Adipocyte (in vitro differentiated cells): Measurements from ENCODE around the gene DDN.

Experiments used
- DNase-seq: peaks from one replicate; pipeline ENCODE4 v3.0.0-alpha.2; 2015; ENCODE audit warnings: low read depth
- H3K27me3 ChIP-seq: replicated peaks from 2 replicates; pipeline ENCODE4 v1.7.0; 2013; ENCODE audit warnings: mild to moderate bottlenecking, low read length, moderate library complexity; ENCODE audit not compliant: control insufficient read depth, insufficient read depth
- H3K36me3 ChIP-seq: 2 replicates; pipeline ENCODE4 v1.7.0; 2013; ENCODE audit warnings: low read length, mild to moderate bottlenecking, moderate library complexity; ENCODE audit not compliant: control insufficient read depth, insufficient read depth, severe bottlenecking
- H3K4me1 ChIP-seq: 2 replicates; pipeline ENCODE4 v1.7.0; 2013; ENCODE audit warnings: mild to moderate bottlenecking, low read length, moderate library complexity; ENCODE audit not compliant: control insufficient read depth, insufficient read depth
- H3K4me3 ChIP-seq: 2 replicates; pipeline ENCODE4 v1.7.0; 2013; ENCODE audit warnings: mild to moderate bottlenecking, low read length, moderate library complexity
- H3K9ac ChIP-seq: 2 replicates; pipeline ENCODE4 v1.7.0; 2013; ENCODE audit warnings: mild to moderate bottlenecking, low read length, moderate library complexity
- H3K9me3 ChIP-seq: 2 replicates; pipeline ENCODE4 v1.7.0; 2013; ENCODE audit warnings: mild to moderate bottlenecking, low read length, moderate library complexity; ENCODE audit not compliant: control insufficient read depth

Gene DDN

DNA sequence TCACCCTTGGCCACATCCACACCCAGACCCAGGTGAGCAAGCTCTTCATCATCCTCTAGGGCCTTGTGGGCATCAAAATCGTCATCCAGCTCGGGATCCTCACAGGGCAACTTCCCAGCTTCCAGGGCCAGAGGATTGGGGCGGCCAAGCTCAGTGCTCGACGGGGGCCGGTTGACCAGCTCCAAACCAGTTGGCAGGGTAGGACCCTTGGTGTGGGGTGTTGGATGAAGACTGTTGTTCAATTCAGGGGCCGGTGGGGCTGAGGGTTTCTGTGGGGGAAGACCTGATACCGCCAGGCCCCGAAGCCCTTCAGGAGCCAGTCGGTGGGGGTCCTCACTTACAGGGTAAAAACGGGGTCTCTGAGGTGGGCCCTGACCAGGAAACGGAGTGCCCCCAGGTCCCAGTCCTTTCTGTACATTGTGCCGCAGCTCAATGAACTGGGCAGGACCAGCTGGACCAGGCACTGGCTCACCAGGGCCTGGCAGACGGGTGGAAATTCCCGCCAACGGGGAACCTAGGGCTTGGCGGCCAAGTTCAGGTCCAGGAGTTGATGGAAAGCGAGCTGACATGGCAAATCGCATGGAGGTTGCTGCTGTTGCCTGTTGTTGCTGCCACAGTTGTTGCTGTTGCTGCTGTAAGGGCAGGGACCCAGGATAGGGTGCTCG lies 39.2 kb upstream of the DDN start:
- Histone ChIP-seq H3K4me3 (no peak overlapping the region), H3K9me3 (no peaks in the 10 kb centered on the region), H3K36me3 (peaks cover 94% of the 10 kb centered on the region), H3K4me1 (no peaks in the 10 kb centered on the region), H3K27me3 (no peaks in the 10 kb centered on the region), H3K9ac (no peak overlapping the region)
- no peak for DNase-seq

DNA sequence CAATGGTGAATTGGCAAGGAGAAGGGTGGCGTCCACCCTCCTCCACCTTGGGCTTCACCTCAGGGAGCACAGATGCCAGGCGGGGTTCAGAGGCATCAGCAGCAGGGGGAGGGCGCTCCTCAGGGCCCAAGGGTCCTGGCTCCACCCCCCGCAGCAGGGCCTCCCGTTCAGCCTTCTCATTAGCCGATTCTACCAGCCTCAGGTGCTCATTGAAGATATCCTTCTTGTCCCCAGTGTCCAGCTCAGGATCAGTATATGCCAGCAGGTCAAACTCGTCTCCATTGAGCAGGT lies 38.7 kb upstream of the DDN start:
- H3K9ac ChIP-seq = no peak overlapping the region
- H3K27me3 ChIP-seq = no peaks in the 10 kb centered on the region
- no peak overlapping the region for H3K4me3 ChIP-seq
- H3K9me3 ChIP-seq = no peaks in the 10 kb centered on the region
- no peak for DNase-seq
- H3K4me1 ChIP-seq = no peaks in the 10 kb centered on the region
- peaks cover 94% of the 10 kb centered on the region for H3K36me3 ChIP-seq

DNA sequence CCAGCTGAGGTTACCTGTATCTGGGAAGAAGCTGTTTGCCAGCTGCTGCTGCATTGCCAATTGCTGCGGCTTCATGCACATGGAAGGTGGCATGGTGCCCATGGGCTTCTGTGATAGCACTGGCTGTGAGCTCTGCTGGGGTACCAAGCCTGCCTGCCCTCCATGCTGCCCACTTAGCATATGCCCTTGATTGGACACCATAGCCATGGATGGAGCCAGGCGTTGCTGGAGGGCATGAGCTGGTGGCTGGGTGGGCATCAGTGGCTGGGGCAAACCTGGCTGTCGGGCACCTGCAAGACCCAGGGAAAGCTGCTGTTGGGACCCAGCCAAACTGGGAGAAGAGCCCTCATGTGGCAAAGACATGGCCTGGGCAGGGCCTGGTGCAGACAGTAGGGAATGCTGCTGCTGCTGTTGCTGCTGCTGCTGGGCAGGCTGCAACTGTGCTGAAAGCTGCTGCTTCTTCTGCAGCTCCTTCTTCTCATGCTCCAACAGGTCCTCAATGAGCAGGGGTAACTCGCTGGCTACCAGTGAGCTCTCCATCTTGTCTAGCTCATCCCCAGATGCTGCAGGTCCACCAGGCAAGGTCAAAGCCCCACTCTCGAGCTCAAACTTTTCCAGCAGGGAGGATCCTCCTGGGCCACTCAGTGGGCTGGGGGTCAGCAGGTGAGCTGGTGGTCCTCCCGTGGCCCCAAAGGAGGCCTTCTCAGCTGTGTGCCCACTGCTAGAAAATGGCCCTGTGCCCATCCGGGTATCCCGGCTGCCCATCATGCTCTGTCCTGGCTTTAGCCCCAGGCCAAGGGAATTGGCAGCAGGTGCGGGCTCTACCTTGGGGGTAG lies 38.2 kb upstream of the DDN start:
- Histone ChIP-seq H3K36me3 (peaks cover 94% of the 10 kb centered on the region), H3K4me1 (no peaks in the 10 kb centered on the region), H3K4me3 (no peak overlapping the region), H3K9ac (no peak overlapping the region), H3K27me3 (no peaks in the 10 kb centered on the region), H3K9me3 (no peaks in the 10 kb centered on the region)
- DNase-seq = no peak

DNA sequence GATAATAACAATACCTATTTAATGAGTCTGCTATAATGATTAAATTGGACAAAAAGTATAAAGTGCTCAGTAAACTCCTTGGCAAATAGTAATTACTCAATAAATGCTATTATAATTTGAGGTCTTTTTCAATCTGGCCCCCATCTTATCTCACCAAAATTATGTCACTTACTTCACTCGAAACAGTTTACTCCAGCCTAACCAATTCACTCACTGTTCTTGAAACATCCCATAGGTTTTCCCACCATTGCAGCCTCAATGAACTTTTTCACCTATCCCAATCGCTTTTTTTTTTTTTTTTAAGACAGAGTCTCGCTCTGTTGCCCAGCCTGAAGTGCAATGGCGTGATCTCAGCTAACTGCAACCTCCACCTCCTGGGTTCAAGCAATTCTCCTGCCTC lies 36.9 kb upstream of the DDN start:
- no peak for DNase-seq
- Histone ChIP-seq H3K4me1 (no peaks in the 10 kb centered on the region), H3K4me3 (no peak overlapping the region), H3K27me3 (no peaks in the 10 kb centered on the region), H3K9ac (no peak overlapping the region), H3K36me3 (peaks cover 95% of the 10 kb centered on the region), H3K9me3 (no peaks in the 10 kb centered on the region)

DNA sequence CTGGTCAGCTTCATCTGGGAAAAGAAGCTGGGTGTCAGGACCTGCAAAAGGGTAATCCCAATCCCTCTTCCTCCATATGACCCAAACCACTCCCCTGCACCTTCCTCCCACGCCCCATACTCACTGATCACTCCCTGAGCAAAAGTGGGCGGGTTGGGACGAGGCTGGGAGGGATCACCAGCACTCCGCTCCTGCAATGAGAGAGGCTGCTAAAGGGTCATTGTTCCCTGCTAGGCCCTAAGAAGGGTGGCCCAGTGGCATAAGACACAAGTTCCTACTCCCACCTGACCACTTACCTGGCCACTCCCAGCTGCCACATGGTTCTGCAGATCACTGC lies 35.1 kb upstream of the DDN start:
- Histone ChIP-seq H3K36me3 (peaks cover 86% of the 10 kb centered on the region), H3K27me3 (no peaks in the 10 kb centered on the region), H3K9me3 (no peaks in the 10 kb centered on the region), H3K4me1 (no peaks in the 10 kb centered on the region), H3K9ac (no peak overlapping the region), H3K4me3 (no peak overlapping the region)
- DNase-seq = no peak

DNA sequence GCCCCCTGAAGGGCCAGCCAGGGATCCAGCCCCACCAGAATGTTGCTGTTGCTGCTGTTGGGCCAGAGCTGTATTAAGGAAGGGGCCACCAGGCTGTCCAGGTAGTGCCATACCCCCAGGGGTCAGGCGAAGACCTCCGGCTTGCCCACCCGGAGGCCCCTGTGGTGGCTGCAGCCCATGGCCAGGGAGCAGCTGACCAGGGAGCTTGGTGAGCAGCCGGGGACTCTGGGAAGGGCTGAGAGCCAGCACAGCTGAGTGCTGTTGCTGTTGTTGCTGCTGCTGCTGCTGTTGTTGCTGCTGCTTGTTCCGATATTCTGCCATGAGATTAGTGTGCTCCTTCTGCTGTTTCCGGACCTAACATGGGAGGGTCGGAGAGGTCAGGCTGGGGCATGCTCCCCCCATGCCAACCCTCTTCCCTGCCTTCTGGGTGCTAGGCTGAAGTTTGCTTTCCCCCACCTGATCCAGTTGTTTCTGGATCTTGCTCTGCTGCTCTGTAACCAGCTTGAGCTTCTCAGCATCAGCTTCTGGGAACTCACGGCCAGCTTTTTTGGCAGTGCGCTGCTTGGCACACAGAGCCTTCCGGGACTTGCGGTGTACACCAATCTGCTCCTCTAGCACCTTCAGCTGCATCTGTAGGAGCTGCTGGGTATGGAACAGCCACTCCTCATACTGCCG lies 34.6 kb upstream of the DDN start:
- Histone ChIP-seq H3K9me3 (no peaks in the 10 kb centered on the region), H3K4me1 (no peaks in the 10 kb centered on the region), H3K36me3 (peaks cover 86% of the 10 kb centered on the region), H3K4me3 (no peak overlapping the region), H3K27me3 (no peaks in the 10 kb centered on the region), H3K9ac (no peak overlapping the region)
- DNase-seq = no peak

DNA sequence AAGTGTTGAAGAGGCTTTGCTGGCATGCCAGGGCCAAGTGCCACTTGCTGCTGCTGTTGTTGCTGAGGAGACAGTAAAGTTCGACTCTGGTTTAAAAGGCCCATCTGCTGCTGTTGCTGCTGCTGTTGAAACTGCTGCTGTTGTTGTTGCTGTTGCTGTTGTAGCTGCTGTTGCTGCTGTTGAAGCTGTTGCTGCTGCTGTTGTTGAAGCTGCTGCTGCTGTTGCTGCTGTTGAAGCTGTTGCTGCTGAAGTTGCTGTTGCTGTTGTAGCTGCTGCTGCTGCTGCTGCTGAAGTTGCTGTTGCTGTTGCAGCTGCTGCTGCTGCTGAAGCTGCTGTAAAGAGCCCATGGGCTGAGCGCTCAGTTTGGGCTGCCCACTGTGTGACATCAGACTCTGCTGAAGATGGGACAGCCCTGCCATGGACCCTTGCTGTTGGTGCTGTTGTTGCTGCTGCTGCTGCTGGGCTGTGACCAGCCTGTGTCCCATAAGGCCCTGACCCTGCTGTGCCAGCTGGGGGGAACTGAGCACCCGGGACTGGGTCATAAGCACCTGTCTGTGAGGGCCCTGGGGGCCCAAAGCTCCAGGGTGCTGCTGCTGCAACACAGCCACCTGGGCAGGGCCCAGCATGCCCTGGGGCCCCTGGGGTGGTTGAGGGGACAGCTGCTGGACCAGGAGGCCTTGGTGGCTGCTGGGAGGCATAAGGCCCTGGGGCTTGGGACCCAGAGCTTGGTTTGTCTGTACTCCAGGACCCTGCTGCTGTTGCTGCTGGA lies 33.7 kb upstream of the DDN start:
- no peak overlapping the region for H3K4me3 ChIP-seq
- DNase-seq = no peak
- H3K9me3 ChIP-seq = no peaks in the 10 kb centered on the region
- H3K36me3 ChIP-seq = peaks cover 86% of the 10 kb centered on the region
- no peaks in the 10 kb centered on the region for H3K27me3 ChIP-seq
- no peaks in the 10 kb centered on the region for H3K4me1 ChIP-seq
- no peak overlapping the region for H3K9ac ChIP-seq

DNA sequence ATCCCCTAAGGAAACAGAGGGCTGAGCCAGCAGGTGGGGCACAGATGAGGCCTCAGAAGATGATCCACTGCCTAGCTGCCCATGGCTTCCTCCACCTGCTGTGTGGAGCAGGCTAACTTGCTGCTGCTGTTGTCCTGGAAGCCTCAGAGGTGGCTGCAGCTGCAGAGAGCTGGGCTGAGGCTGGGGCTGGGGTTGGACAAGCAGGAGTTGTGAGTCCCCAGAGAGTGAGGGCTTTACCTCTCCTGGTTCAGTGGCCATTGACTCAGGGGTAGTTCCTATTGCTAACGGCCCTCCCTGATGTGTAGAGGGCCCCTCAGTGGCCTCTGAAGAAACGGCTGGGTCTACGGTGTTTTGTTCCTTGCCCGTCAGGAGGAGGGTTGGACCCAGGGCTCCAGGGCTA lies 33.1 kb upstream of the DDN start:
- Histone ChIP-seq H3K36me3 (peaks cover 86% of the 10 kb centered on the region), H3K9me3 (no peaks in the 10 kb centered on the region), H3K4me3 (no peak overlapping the region), H3K4me1 (no peaks in the 10 kb centered on the region), H3K27me3 (no peaks in the 10 kb centered on the region), H3K9ac (no peak overlapping the region)
- no peak for DNase-seq

DNA sequence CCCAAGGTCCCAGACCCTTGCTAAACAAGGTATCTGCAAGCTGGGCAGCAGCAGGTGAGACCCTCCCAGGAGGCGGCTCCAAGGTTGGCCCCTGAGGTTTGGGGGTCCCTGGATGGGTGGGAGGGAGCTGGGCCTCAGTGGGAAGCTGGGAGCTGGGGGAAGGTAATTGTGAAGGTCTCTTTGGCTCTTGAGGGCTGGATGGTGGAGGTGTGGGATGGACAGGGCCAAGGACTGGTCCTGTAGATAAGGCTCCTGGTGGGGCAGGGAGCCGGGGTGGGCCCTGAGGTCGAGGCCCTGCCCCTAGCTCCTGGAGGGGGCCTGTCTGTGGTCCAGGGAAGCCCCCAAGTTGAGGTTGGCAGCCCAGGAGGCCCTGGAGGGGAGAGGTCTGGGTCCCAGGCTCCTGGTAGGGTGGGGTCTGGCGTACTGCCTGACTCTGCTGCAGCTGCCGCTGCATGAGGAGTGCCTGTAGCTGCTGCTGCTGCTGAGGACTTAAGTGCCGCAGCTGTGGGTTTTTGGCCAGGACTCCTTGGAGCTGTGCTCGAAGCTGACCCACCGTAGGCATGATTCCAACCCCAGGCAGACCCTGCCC lies 32.5 kb upstream of the DDN start:
- Histone ChIP-seq H3K27me3 (no peaks in the 10 kb centered on the region), H3K4me3 (no peak overlapping the region), H3K9me3 (no peaks in the 10 kb centered on the region), H3K4me1 (no peaks in the 10 kb centered on the region), H3K9ac (no peak overlapping the region), H3K36me3 (peaks cover 86% of the 10 kb centered on the region)
- no peak for DNase-seq

DNA sequence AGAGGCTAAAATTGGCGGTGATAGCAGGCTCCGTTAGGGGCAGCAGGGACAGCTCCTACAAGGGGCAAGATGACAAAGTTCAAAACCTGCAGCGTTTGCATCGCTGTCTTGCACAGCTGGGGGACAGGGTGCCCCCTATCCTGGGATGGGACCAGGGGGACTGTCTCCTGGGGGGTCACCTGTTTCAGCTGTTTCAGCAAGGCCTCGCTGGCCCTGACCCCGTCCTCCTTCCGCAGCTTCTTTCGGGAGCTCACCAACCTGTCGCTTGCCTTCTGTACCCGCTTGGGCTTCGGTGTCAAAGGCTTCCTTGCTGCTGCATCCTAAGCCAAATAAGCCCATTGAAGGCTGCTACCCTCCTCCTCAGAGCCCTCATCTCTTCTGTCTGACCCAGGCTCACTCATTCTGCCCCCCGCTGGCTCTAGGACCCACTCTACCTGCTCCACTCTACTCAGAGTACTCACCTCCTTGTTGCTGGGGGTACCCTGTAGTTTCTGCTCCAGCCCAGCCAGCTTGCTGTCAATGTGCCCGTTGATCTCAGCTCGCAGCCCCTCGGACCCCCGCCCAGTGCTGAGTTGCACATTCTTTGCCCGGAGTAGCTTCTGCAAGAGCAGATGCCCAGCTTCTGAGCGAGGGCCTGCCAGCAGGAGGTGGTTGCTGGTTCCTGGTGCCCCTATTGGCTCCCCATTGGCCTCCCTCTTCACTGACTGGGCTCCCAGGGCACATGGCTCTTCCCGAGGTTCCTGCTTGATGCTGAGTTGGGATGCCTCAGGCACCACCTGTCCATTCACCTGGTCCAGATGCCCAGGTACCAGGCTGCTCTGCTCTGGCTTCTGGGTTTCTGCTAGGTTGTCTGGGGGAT lies 31.8 kb upstream of the DDN start:
- Histone ChIP-seq H3K27me3 (no peaks in the 10 kb centered on the region), H3K4me3 (no peak overlapping the region), H3K36me3 (peaks cover 88% of the 10 kb centered on the region), H3K4me1 (no peaks in the 10 kb centered on the region), H3K9ac (no peak overlapping the region), H3K9me3 (no peaks in the 10 kb centered on the region)
- DNase-seq = no peak
